ENCODE measurements around the gene SMOC1.

SMOC1 gene

GRCh38 chr14:69945912-69946311 is 66.7 kb downstream of the SMOC1 start:
- no peak for DNase-seq

DNA sequence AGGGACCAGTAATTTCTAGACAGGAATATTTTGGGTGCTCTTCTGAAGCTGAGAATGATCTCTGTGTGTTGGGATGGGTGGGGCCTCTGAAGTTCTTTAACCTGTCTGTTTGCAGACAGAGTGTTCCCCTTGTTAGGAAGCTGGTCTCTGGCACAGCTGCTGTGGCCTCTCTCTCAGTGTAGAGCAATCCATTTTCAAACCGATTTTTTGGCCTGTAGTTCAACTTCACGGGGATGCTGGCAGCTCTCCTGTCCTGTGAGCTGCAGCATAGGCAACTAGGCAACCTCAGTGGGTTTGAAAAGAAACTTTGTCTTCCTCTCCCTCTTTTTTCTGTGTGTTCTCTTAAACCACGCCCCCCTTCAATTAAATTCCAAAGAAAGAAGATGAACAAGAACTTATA is 69.1 kb downstream of the SMOC1 start:
- no peak for DNase-seq

GRCh38 chr14:69951263-69951662 is 72.0 kb downstream of the SMOC1 start:
- no peak for DNase-seq

DNA sequence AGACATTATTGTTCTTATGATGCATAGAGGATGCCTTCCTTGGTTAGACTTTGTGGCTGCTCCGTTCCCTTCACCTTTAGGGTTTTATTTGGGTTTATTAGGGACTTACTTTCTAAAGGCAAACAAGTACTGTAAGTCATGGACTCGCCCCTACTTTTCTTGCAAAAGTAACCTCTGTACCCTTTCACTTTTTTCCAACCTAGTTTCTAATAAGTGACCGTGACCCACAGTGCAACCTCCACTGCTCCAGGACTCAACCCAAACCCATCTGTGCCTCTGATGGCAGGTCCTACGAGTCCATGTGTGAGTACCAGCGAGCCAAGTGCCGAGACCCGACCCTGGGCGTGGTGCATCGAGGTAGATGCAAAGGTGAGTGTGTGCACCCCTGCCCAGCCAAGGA is 72.7 kb downstream of the SMOC1 start:
- DNase-seq = no peak

DNA sequence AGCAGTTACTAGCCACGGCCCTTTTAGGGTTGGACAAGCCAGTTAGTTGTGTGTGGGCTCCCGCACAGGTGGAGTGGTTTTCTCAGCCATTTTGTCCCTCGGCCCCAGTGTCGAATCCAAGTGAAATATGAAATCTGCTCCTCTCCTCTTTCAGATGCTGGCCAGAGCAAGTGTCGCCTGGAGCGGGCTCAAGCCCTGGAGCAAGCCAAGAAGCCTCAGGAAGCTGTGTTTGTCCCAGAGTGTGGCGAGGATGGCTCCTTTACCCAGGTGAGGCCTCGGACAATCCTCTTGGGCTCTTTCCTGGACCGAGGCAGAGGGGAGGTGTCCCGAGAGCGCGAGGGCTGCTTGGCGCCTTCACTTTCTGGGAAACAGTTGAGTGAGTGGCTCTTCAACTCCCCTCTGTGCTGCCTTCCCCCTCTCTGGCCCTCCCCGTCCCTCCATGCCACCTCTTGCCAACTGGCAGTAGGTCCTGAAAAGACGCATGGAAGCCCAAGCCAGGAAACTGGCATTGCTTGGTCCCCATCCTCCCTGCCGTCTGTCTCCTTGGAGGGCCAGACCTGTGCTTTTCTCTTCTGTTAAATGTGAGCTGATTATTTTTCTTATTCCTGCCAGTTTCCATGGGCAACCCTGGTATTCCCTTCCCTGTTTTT is 74.2 kb downstream of the SMOC1 start:
- DNase-seq = no peak

DNA sequence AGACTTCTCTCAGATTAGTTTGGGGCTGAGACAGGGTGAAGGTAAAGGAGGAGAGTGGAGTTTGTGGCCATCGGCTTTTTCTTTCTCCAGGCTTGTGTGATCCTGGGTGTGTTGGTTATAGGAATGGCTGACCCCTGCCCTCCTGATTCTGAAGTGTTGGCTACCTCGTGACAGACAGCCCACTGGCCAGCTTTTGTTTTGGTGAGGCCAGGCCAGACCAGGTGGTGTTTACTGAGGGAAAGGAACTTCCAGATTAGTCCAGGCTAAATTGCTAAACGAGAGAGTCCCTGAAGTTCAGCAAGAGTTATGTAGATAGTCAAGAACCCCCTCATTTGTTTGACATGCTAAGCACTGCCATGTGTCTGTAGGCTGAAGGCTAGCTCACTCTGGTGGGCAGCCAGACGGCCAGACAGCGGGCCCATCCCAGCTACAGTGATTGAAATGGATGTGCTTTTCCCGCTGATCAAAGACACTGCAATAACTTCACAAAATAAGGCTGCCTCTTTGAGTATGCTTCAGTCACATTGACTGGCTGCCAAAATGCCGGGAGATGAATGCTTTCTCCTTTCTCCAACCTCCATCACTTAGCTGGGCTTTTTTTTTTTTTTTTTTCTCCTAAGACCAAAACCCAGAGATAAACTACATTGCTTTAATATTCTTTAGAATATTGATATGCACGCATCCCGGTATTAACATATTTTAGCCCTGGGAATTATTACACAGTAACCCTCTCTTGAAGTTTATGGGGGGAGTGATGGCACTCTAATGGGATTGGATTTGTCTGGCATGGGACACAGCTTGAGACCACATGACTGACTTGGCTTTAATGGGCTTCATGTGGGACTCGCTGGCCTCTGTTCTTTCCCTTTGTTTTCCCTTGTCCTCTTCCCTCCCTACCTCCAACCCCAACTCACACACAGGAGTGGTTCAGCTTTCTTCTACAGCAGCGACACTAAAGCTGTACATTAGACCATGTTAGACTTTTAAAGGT is 76.9 kb downstream of the SMOC1 start:
- no peak for DNase-seq

- no peak for DNase-seq
These were observed 77.8 kb downstream of the SMOC1 start for GRCh38 chr14:69956970-69957369.

DNA sequence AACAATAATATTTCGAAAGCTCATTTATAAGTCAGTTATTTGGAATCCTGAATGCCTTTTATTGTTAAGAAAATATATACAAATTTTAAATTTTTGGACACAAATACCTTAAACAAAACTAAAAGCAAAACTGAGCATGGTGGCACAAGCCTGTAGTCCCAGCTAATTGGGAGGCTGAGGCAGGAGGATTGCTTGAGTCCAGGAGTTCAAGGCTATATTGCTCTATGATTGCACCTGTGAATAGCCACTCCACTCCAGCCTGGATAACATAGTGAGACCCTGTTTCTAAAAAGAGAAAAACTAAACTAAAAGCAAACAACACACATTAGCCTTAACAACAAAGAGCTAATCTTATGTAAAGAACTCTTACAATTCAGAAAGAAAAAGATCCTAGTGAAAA is 78.8 kb downstream of the SMOC1 start:
- DNase-seq = no peak

DNA sequence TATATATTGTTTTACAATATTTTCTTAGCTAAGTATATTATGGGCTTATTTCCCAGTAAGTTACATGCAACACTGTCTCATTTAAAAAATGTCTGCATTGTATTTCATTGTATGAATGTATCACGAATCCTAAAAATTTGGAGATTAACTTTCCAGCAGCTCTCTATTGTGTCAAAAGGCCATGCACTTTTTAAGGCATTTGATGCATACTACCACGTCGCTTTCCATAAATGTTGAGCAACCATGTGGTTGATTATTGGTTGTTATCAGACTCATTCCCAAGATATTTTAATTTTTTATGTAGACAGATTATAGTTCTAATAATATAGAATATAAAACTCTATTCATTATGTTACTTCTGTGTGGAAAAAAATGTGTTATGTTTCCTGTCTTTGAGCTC is 79.9 kb downstream of the SMOC1 start:
- DNase-seq = no peak

- no peak for DNase-seq
These were observed 81.1 kb downstream of the SMOC1 start for GRCh38 chr14:69960296-69960695.

- DNase-seq = no peak
These were observed 84.8 kb downstream of the SMOC1 start for GRCh38 chr14:69963966-69964365.

- DNase-seq = no peak
These were observed 85.6 kb downstream of the SMOC1 start for GRCh38 chr14:69964841-69965240.

- DNase-seq = no peak
These were observed 88.9 kb downstream of the SMOC1 start for GRCh38 chr14:69968132-69968531.

GRCh38 chr14:69968681-69969080 is 89.5 kb downstream of the SMOC1 start:
- no peak for DNase-seq

GRCh38 chr14:69972755-69973154 is 93.5 kb downstream of the SMOC1 start:
- no peak for DNase-seq

DNA sequence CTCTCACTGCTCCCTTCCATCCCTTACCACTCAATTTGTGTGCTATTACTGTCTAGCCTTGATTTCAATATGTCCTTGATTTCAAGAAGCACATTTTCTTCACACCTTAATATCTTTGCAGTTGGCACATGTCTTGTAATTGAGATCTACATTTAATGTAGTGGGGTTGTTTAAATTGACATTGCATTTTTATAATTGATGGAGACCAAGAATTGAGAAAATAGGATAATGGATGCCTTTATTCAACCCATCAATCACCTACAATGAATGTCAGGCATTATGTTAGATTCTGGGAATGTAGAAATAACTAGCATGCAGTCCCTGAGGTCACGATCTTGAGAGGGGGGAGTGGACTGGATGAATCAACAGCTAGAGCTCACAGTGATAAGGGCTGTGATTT is 94.6 kb downstream of the SMOC1 start:
- no peak for DNase-seq

DNA sequence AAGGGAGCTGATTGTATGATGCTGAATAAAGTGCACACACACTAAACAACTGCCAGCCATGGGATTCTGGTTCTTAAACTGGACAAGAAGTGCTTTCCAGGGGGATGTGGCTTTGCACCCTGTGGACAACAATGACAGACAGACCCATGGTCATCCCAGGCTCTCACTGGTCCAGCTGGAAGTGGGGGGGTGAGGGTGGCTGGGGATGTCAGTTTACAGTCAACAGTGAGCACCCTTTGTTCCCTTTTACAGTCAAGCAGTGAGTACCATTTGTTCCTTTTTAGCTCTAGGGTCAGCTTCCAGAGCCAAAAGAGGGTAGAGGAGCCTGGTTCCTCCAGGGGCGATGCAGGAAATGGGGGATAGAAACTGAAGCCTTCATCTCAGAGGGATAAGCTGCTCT is 100.7 kb downstream of the SMOC1 start:
- DNase-seq = no peak

DNA sequence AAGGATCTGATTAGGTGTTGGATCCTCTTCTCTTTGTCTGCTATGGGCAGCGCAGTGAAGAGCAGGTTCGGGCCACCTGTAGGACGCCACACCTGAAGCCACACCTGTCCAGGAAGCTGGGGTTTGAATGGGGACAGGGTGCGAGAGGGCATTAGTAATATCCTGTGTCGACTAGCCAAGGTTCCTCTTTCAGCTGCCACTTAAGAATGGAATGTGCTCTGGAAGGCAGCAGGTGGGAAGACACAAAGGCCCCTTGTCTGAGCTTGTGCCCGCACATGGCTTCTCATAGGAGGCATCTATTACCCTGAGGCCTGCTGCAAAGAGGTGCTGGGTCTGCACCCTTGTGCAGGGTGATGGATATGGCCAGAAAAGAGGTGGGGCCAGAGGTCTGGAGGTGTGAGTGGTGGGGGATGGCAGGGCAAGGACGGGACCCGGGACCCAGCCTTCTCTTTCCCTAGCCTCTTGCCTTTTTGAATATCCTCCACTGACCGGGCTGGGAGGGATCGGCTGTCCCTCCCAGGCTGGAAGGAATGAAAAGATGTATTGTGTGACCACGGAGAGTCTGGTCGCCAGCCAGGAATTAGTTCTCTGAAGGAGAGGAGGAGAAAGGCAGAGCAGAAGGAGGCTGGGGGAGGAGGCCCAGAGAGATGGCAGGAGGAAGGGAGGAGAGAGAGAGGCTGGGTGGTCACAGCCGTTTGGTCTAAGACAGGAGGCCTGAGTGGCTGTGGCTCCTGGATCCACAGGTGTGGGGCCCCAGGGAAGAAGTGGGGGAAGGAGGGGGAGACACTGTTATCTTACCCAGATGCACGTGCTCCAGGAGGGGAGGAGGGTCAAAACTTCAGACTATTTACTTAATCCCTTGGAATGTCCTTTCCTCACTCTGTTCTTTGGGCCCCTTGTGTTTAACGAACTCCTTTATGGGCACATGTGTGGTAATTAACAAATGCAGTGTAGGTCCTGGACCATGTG is 101.5 kb downstream of the SMOC1 start:
- DNase-seq = no peak

DNA sequence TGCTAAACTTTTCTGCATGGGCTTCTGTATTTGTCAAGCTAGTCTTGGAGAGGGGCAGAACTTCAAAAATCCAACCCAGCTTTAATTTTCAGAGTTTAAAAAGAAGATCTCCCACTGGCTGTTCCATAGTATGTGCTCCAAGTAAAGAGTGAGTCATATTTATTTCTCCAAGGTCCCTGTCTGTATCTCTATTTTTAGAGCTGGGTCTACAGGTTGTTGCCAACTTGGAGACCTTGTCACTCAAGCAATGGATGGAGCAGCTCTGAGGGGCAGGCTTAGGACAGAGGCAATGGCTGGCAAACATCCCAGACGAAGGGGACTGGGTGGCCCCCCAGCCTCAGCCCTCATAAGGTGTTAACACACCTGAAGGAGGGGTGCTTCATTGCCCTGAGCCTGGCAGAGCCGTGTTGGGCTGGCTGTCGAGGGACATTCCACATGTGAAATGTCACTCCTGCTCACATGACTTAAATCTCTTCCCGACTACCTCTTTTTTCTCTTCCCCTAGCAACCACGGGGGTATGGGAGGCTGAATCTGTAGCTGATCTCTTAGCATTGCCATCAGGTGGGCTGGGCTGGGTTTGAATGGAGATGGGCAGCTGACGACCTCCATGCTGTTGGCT is 103.1 kb downstream of the SMOC1 start:
- DNase-seq = no peak

DNA sequence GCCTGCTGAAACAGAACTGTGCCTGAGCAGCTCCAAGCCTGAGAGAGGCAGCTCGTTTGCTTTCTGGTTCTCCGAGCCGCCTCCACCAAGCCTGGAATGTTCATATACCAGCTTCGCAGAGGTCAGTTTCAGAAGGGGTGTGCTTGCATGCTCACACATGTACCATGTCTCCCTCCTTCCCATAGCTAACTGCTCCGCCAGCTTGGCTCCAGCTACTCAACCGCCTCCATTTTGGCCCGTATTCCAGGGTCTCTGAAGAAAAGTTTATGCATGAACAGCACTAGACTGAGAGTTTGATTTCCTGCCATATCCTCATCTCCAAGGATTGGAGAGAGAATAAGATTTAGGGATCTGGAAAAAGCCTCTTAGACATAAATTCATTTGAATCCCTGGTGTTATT is 103.7 kb downstream of the SMOC1 start:
- no peak for DNase-seq

DNA sequence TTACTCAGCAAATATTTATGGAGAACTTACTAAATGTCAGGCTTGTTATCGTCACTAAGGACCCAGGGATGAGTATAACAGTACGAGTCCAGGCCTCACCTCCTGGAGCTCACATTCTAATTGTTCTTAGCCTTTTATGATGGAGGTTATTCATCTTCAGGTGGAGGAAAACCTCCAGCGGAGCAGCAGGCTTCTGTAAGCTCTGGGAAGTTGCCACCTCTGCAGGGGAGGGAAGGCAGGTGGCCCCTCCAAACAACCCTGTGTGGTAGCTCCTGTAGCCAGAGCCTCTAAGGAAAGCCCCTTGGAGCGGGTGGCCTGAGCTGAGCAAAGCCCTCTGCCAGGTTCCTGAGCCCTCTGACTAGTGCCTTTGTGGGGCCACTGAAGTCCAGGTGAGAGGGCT is 104.1 kb downstream of the SMOC1 start:
- DNase-seq = no peak

DNA sequence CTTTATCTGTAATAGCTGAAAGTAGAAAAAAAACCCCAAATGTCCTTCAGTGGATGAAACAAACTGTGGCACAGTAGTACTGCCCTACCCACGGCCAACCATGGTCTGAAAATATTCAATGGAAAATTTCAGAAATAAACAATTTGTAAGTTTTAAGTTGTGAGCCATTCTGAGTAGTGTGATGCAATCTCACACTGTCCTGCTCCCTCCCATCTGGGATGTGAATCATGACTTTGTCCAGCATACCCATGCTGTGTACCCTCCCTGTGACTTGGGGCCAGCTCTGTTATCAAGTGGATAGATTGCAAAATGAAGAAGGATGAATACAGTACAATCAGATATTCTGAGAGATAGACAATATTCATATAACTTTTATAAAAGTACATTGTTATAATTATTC is 106.2 kb downstream of the SMOC1 start:
- no peak for DNase-seq

- DNase-seq = no peak
These were observed 107.1 kb downstream of the SMOC1 start for GRCh38 chr14:69986336-69986735.

Measured in Kasumi-1 (cell line).